Ovary (tissue), 9 donors: ENCODE results near the gene TGM1. TPM values are rescaled to one million over a fixed set of nuclear protein-coding genes. Genes with fewer than 3 reads are reported as not detected.

Experiments used
- DNase-seq, 5 donors: peaks; one replicate each; pipeline ENCODE4 v3.0.0-alpha.2; 2019 to 2020
- H3K27ac ChIP-seq, 2 donors: fragments of 200-600 bp; one replicate each; pipeline versions ENCODE4 v1.5.1 to v1.8.0; 2019 to 2022
- H3K27me3 ChIP-seq: fragments of 200-600 bp; one replicate; pipeline ENCODE4 v1.8.0; 2022
- H3K36me3 ChIP-seq: fragments of 200-600 bp; sonication (generic); one replicate; pipeline ENCODE4 v1.5.1; 2019
- H3K4me1 ChIP-seq: one replicate; pipeline ENCODE4 v1.8.1; 2013; ENCODE audit warnings: mild to moderate bottlenecking, moderate library complexity; ENCODE audit not compliant: insufficient read depth
- H3K4me3 ChIP-seq: fragments of 200-600 bp; sonication (generic); one replicate; pipeline ENCODE4 v1.5.1; 2017
- H3K9me3 ChIP-seq, 2 donors: fragments of 200-600 bp in 1 of 2; sonication (generic) in 1 of 2; one replicate each; pipeline versions ENCODE4 v1.5.1 to v1.8.1; 2013 to 2019; ENCODE audit warnings: mild to moderate bottlenecking in 1 of 2, moderate library complexity in 1 of 2
- CTCF ChIP-seq, 3 donors: fragments of 450-650 bp in 2 of 3; fragments of 200-600 bp in 1 of 3; IDR thresholded peaks; one replicate each; pipeline versions ENCODE4 v1.5.1 to v1.8.0; 2016 to 2022; ENCODE audit warnings: antibody characterized with exemption in 3 of 3, mild to moderate bottlenecking in 1 of 3
- EP300 ChIP-seq: sonication (generic); formaldehyde crosslinking; IDR thresholded peaks from one replicate; pipeline ENCODE4 v1.6.1; 2017; ENCODE audit warnings: antibody characterized with exemption
- POLR2A ChIP-seq: fragments of 450-650 bp; IDR thresholded peaks from one replicate; pipeline ENCODE4 v1.6.1; 2017; ENCODE audit warnings: antibody characterized with exemption, mild to moderate bottlenecking, moderate library complexity
- WGBS, 3 donors: extraction: QIAGEN DNeasy Blood & Tissue Kit in 1 of 3; methylation state at CpG; one replicate each; pipeline versions ENCODE4 v1.1.5 to v1.1.7; 2013 to 2017; 5-methylcytosine and 5-hydroxymethylcytosine counted together
- intact Hi-C, 4 donors: fragments of 100-400 bp; cut with DNase I; formaldehyde crosslinking; loops; one replicate each; pipeline versions ENCODE4 v1.11.0 to v1.15.1; 2022 to 2023
- polyA plus RNA-seq, 2 donors: library from polyadenylated mRNA; stranded (reverse); fragments of 200-250 nt in 1 of 2; fragments of 350-450 nt in 1 of 2; fragmentation: Illumina TruSeq in 1 of 2; extraction: RNeasy Lipid Tissue Mini Kit (QIAGEN cat#74804) in 1 of 2; gene quantifications; one replicate each; pipeline ENCODE4 v1.2.3, GENCODE V29; 2013 to 2014
- total RNA-seq, 7 donors: library from RNA; depleted of rRNA in 2 of 7; stranded (reverse); fragments of >200 nt in 2 of 7; fragmentation: NEBNext Ultra II Directional in 3 of 7; extraction: Animal tissue kit (Norgen Biotek cat#: 25700) in 3 of 7; gene quantifications; one replicate each; pipeline versions ENCODE4 v1.1.0 to v1.2.4, GENCODE V29; 2016 to 2023
- donor health status: DM: no; HTN: no; CAD: no; lungs with moderate emphysema.
- donor health status: DM: no; HTN: no; CAD: no.
- donor health status: Bipolar disorder and iron deficiency.
- donor health status: DM: yes; HTN: yes; CAD: no.
- donor health status: DM: no; HTN: no; CAD: no.
- donor health status: DM: yes; HTN: yes; CAD: no.

Gene TGM1
- total and polyA plus RNA-seq, 9 donors = 1.1 to 152 (median 4.2) TPM

GRCh38 chr14:24258548-24259265 is 4.3 kb downstream of the TGM1 start:
- WGBS, 3 donors = 83 to 88% (median 87%) methylated on average over 18 of the region's 18 CpGs
- intact Hi-C loops = no loop called here
- TF ChIP-seq CTCF (IDR thresholded peaks at IDR 0.05) (no peak), POLR2A (no peak), EP300 (no peak)
- Histone ChIP-seq H3K9me3 (no peaks in the 10 kb centered on the region), H3K27ac (no peak overlapping the region), H3K27me3 (no peaks in the 10 kb centered on the region), H3K36me3 (no peaks in the 10 kb centered on the region), H3K4me3 (no peak overlapping the region), H3K4me1 (peaks cover 3% of the 10 kb centered on the region)
- peak in 1 of 5 donors; percentile 26 for DNase-seq

- no peaks in the 10 kb centered on the region for H3K27me3 ChIP-seq
- peaks cover 3% of the 10 kb centered on the region for H3K4me1 ChIP-seq
- no peak overlapping the region for H3K4me3 ChIP-seq
- WGBS, 3 donors = 75 to 79% (median 76%) methylated on average over 9 of the region's 9 CpGs
- H3K36me3 ChIP-seq = no peaks in the 10 kb centered on the region
- H3K27ac ChIP-seq = no peak overlapping the region
- peak in 1 of 5 donors; percentile 19 for DNase-seq
- TF ChIP-seq EP300 (no peak), POLR2A (no peak), CTCF (IDR thresholded peaks at IDR 0.05) (no peak)
- H3K9me3 ChIP-seq = no peaks in the 10 kb centered on the region
- intact Hi-C loops = no loop called here
These were observed 4.9 kb downstream of the TGM1 start for GRCh38 chr14:24258119-24258518.

GRCh38 chr14:24256960-24257359 is 6.0 kb downstream of the TGM1 start:
- H3K36me3 ChIP-seq = no peaks in the 10 kb centered on the region
- WGBS, 3 donors = 31 to 42% (median 35%) methylated on average over 4 of the region's 4 CpGs

GRCh38 chr14:24255931-24256711 is 6.9 kb downstream of the TGM1 start:
- 93 to 94% (median 93%) methylated on average over 12 of the region's 12 CpGs for WGBS, 3 donors

More at GRCh38 chr14:24256960-24257359, 6.0 kb downstream of the TGM1 start:
- no peaks in the 10 kb centered on the region for H3K9me3 ChIP-seq
- peaks cover 3% of the 10 kb centered on the region for H3K4me1 ChIP-seq
- peak in 1 of 5 donors; percentile 17 for DNase-seq
- H3K27ac ChIP-seq = no peak overlapping the region
- no peak overlapping the region for H3K4me3 ChIP-seq
- intact Hi-C loops = no loop called here
- TF ChIP-seq CTCF (IDR thresholded peaks at IDR 0.05) (no peak), POLR2A (no peak), EP300 (no peak)
- H3K27me3 ChIP-seq = no peaks in the 10 kb centered on the region

More at GRCh38 chr14:24255931-24256711, 6.9 kb downstream of the TGM1 start:
- H3K27me3 ChIP-seq = no peaks in the 10 kb centered on the region
- no peaks in the 10 kb centered on the region for H3K9me3 ChIP-seq
- H3K4me1 ChIP-seq = peaks cover 3% of the 10 kb centered on the region
- no peaks in the 10 kb centered on the region for H3K36me3 ChIP-seq
- no peak overlapping the region for H3K27ac ChIP-seq
- intact Hi-C loops = no loop called here
- peak in 2 of 5 donors; percentile 10 to 18 for DNase-seq
- H3K4me3 ChIP-seq = no peak overlapping the region
- no peak for TF ChIP-seq EP300
- no peak for TF ChIP-seq CTCF (IDR thresholded peaks at IDR 0.05)
- no peak for TF ChIP-seq POLR2A
